MM.1S (cell line): ENCODE data around the gene ATE1.

ENCODE experiments used
- DNase-seq: peaks from one replicate; pipeline ENCODE4 v3.0.0-alpha.2; 2015
- H2AFZ ChIP-seq: fragments of 300-600 bp; sonication (generic); 2 replicates; pipeline ENCODE4 v1.6.0; 2016; ENCODE audit warnings: antibody characterized with exemption, low read length
- H3F3A ChIP-seq: fragments of 300-600 bp; sonication (generic); 2 replicates; pipeline ENCODE4 v1.6.1; 2016; ENCODE audit warnings: mild to moderate bottlenecking, antibody characterized with exemption, low read length, moderate library complexity, mixed read lengths; ENCODE audit not compliant: insufficient read depth
- H3K27ac ChIP-seq: fragments of 300-600 bp; sonication (generic); 2 replicates; pipeline ENCODE4 v1.5.1; 2016; ENCODE audit warnings: mild to moderate bottlenecking, low read length
- H3K27me3 ChIP-seq: fragments of 300-600 bp; sonication (generic); replicated peaks from 2 replicates; pipeline ENCODE4 v1.6.0; 2016; ENCODE audit warnings: low read length; ENCODE audit not compliant: insufficient read depth
- H3K36me3 ChIP-seq: fragments of 300-600 bp; sonication (generic); replicated peaks from 2 replicates; pipeline ENCODE4 v1.6.1; 2016; ENCODE audit warnings: mild to moderate bottlenecking, low read length, mixed read lengths; ENCODE audit not compliant: insufficient read depth
- H3K4me1 ChIP-seq: fragments of 300-600 bp; sonication (generic); 2 replicates; pipeline ENCODE4 v1.6.1; 2016; ENCODE audit warnings: low read length, mixed read lengths
- H3K4me2 ChIP-seq: fragments of 300-600 bp; sonication (generic); 2 replicates; pipeline ENCODE4 v1.6.0; 2016; ENCODE audit warnings: low read depth, low read length
- H3K4me3 ChIP-seq: fragments of 300-600 bp; sonication (generic); 2 replicates; pipeline ENCODE4 v1.5.1; 2016; ENCODE audit warnings: low read length, mixed read lengths
- H3K79me2 ChIP-seq: fragments of 300-600 bp; sonication (generic); 2 replicates; pipeline ENCODE4 v1.6.1; 2016; ENCODE audit warnings: mixed run types, low read length, mixed read lengths
- H3K9ac ChIP-seq: fragments of 300-600 bp; sonication (generic); 2 replicates; pipeline ENCODE4 v1.6.1; 2016; ENCODE audit warnings: low read length, mixed read lengths
- H3K9me2 ChIP-seq: fragments of 300-600 bp; sonication (generic); replicated peaks from 2 replicates; pipeline ENCODE4 v1.6.1; 2016; ENCODE audit warnings: mild to moderate bottlenecking, low read length, mixed read lengths; ENCODE audit not compliant: insufficient read depth
- H3K9me3 ChIP-seq: fragments of 300-600 bp; sonication (generic); replicated peaks from 2 replicates; pipeline ENCODE4 v1.6.1; 2016; ENCODE audit warnings: mild to moderate bottlenecking, low read length, mixed read lengths; ENCODE audit not compliant: insufficient read depth
- H4K20me1 ChIP-seq: fragments of 300-600 bp; sonication (generic); 2 replicates; pipeline ENCODE4 v1.6.1; 2016; ENCODE audit warnings: mild to moderate bottlenecking, low read length, moderate library complexity, mixed read lengths; ENCODE audit not compliant: insufficient read depth
- EZH2 ChIP-seq: fragments of 300-600 bp; sonication (generic); optimal IDR thresholded peaks from 2 replicates; pipeline ENCODE3; 2017; ENCODE audit warnings: low read depth, mild to moderate bottlenecking, antibody characterized with exemption, low read length, mixed read lengths
- EZH2phosphoT487 ChIP-seq: fragments of 300-600 bp; sonication (generic); IDR thresholded peaks from 2 replicates; pipeline ENCODE4 v1.6.1; 2018; ENCODE audit warnings: antibody characterized with exemption, low read length
- TF ChIP-seq, protein P1 (sequence below): fragments of 300-600 bp; sonication (generic); IDR thresholded peaks from 2 replicates; pipeline ENCODE4 v1.5.1; 2016; ENCODE audit warnings: antibody characterized with exemption, low read length, mixed read lengths

ATE1 gene

DNA sequence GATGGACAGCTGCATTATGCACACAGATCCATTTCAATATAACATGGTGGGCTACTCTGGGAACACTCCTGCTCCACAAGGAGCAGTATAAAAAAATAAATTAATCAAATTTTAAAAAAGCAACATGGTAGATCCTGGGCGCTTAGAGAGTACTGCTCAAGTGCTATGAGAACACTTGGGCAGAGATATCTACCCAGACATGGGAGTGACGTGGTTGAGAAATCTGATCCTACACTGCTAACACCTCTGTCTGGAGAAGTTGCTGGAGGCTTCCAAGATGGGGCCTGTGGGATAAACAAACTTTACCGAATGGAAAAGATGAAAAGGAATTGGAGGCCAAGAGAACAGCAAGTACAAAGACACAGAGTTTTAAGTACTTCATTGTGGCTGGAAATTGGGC, 38.2 kb upstream of the ATE1 start:
- H3K4me3 ChIP-seq = no peak overlapping the region
- H4K20me1 ChIP-seq = no peaks in the 10 kb centered on the region; the same call in 1 of the 2 replicates
- peaks cover 7% of the 10 kb centered on the region; the same call in 1 of the 2 replicates for H3K36me3 ChIP-seq
- TF ChIP-seq, protein P1, sequence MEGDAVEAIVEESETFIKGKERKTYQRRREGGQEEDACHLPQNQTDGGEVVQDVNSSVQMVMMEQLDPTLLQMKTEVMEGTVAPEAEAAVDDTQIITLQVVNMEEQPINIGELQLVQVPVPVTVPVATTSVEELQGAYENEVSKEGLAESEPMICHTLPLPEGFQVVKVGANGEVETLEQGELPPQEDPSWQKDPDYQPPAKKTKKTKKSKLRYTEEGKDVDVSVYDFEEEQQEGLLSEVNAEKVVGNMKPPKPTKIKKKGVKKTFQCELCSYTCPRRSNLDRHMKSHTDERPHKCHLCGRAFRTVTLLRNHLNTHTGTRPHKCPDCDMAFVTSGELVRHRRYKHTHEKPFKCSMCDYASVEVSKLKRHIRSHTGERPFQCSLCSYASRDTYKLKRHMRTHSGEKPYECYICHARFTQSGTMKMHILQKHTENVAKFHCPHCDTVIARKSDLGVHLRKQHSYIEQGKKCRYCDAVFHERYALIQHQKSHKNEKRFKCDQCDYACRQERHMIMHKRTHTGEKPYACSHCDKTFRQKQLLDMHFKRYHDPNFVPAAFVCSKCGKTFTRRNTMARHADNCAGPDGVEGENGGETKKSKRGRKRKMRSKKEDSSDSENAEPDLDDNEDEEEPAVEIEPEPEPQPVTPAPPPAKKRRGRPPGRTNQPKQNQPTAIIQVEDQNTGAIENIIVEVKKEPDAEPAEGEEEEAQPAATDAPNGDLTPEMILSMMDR = no peak
- TF ChIP-seq EZH2phosphoT487 = no peak
- no peak for TF ChIP-seq EZH2
- no peaks in the 10 kb centered on the region for H3K9me2 ChIP-seq
- no peaks in the 10 kb centered on the region for H3K79me2 ChIP-seq
- no peaks in the 10 kb centered on the region for H3K9me3 ChIP-seq
- H3K9ac ChIP-seq = no peak overlapping the region
- H3K27me3 ChIP-seq = no peaks in the 10 kb centered on the region
- no peak overlapping the region for H3K4me2 ChIP-seq
- H3F3A ChIP-seq = no peaks in the 10 kb centered on the region
- no peak overlapping the region for H2AFZ ChIP-seq
- DNase-seq = no peak
- no peak overlapping the region for H3K27ac ChIP-seq
- H3K4me1 ChIP-seq = no peaks in the 10 kb centered on the region

DNA sequence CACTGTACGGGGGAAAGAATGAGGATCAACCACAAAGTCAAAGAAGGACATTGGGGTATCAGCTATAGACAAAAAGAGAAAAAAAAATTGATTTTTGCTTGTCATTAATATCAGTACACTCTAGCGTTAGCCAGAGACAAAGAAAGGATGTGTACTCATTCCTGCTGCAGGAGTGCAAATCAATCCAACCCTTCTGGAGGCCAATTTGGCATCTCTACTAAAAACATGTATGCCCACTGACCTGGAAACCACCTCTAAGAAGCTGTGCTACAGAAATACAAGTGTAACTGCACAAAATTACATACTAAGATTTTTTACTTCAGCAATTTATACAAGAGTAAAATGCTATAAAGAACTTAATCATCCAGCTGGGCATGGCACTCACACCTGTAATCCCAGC, 33.6 kb upstream of the ATE1 start:
- DNase-seq = no peak
- no peaks in the 10 kb centered on the region for H3K9me3 ChIP-seq
- no peaks in the 10 kb centered on the region for H3K4me1 ChIP-seq
- H3K27me3 ChIP-seq = no peaks in the 10 kb centered on the region
- no peak overlapping the region for H2AFZ ChIP-seq
- H3K9me2 ChIP-seq = no peaks in the 10 kb centered on the region
- no peaks in the 10 kb centered on the region for H4K20me1 ChIP-seq
- no peak overlapping the region for H3K4me2 ChIP-seq
- H3F3A ChIP-seq = no peaks in the 10 kb centered on the region
- H3K36me3 ChIP-seq = 0 out of 2 replicates have a peak, but pooled peaks cover 7% of the 10 kb centered on the region
- no peak for TF ChIP-seq EZH2
- TF ChIP-seq, protein P1 = no peak
- TF ChIP-seq EZH2phosphoT487 = no peak
- no peak overlapping the region for H3K9ac ChIP-seq
- no peak overlapping the region for H3K4me3 ChIP-seq
- no peaks in the 10 kb centered on the region for H3K79me2 ChIP-seq
- H3K27ac ChIP-seq = no peak overlapping the region

DNA sequence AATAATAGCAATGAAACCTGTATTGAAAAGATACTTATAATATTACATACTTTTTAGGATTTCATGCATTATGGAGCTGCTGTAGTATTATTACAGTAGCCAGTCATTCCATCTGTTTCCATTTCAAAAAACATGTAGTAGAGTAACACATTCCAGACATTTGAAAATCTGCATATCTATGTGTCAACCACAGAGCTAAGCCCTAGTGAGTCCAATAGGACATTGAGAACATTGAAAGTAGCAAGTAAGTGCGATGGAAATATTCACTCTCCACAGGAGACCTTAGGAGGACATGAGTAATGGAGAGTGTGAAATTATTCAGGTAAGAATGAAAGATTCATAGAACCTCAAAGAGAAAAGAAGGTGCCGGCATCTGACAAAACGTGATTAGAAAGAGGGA, 31.8 kb upstream of the ATE1 start:
- Histone ChIP-seq H3K27ac (no peak overlapping the region), H3K9ac (no peak overlapping the region), H4K20me1 (no peaks in the 10 kb centered on the region), H3K4me1 (no peaks in the 10 kb centered on the region), H3K4me2 (no peak overlapping the region), H3K36me3 (0 out of 2 replicates have a peak, but pooled peaks cover 4% of the 10 kb centered on the region), H3F3A (no peaks in the 10 kb centered on the region), H3K9me3 (no peaks in the 10 kb centered on the region), H3K9me2 (no peaks in the 10 kb centered on the region), H3K79me2 (no peaks in the 10 kb centered on the region), H2AFZ (no peak overlapping the region), H3K4me3 (no peak overlapping the region), H3K27me3 (no peaks in the 10 kb centered on the region)
- TF ChIP-seq, protein P1 = no peak
- TF ChIP-seq EZH2phosphoT487 (no peak), EZH2 (no peak)
- DNase-seq = no peak
